Placental pericyte (primary cell): Measurements from ENCODE around the gene RASL10A. TPM values are rescaled to one million over a fixed set of nuclear protein-coding genes. Genes with fewer than 3 reads are reported as not detected.

Experiments
- small RNA-seq: library from RNA; depleted of rRNA; stranded (forward); fragments of <200 nt; gene quantifications from one replicate; pipeline ENCODE3, GENCODE V24; 2012; ENCODE audit warnings: low replicate concordance
- total RNA-seq: library from RNA; depleted of rRNA; stranded (reverse); fragments of >200 nt; gene quantifications from 2 replicates; pipeline ENCODE4 v1.2.3, GENCODE V29; 2012

RASL10A gene
- total RNA-seq = not detected in 2 replicates

GRCh38 chr22:29315286-29316140 lies at the start of gene RASL10A:
Gene RASL10A (minus strand): TSS chr22:29315697. CDS start chr22:29315246, 451 bp downstream.

GRCh38 chr22:29306175-29306834 lies 9.2 kb downstream of the RASL10A start, which contains the start of gene GAS2L1:
Gene GAS2L1 (plus strand): TSS chr22:29306650. CDS start chr22:29308106, 1,456 bp downstream.

GRCh38 chr22:29267858-29268510 lies 47.5 kb downstream of the RASL10A start, which contains the start of the genes EWSR1 and RHBDD3:
Gene EWSR1 (plus strand): TSS chr22:29268268. CDS start chr22:29268337, 69 bp downstream.
Gene RHBDD3 (minus strand): TSS chr22:29267981. CDS start chr22:29265626, 2,355 bp downstream.

Small RNA genes lying within 50 kb of the gene (small RNA-seq; reads per million reads assigned to genes)
- not detected for gene MIR3653

Other genes starting within 250 kb of the RASL10A start
- 7.0 and 12.0 TPM in 2 replicates for gene KREMEN1, start 242.7 kb downstream of the RASL10A start, total RNA-seq
- not detected in 2 replicates for gene EMID1, start 109.8 kb downstream of the RASL10A start, total RNA-seq
- gene RHBDD3, start 47.7 kb downstream of the RASL10A start, total RNA-seq = 21.2 and 37.4 TPM in 2 replicates
- gene EWSR1, start 47.4 kb downstream of the RASL10A start, total RNA-seq = 154 and 257 TPM in 2 replicates
- 9.4 and 42.7 TPM in 2 replicates for gene GAS2L1, start 9.0 kb downstream of the RASL10A start, total RNA-seq
- gene AP1B1, start 72.9 kb upstream of the RASL10A start, total RNA-seq = 58.9 and 95.5 TPM in 2 replicates
- not detected in 2 replicates for gene RFPL1, start 122.9 kb upstream of the RASL10A start, total RNA-seq
- 0.22 and 0.43 TPM in 2 replicates for gene NEFH, start 164.5 kb upstream of the RASL10A start, total RNA-seq
- gene THOC5, start 238.1 kb upstream of the RASL10A start, total RNA-seq = 79.6 and 93.0 TPM in 2 replicates